MCF 10A (cell line): ENCODE measurements around the gene CEP350. TPM values are rescaled to one million over a fixed set of nuclear protein-coding genes. Genes with fewer than 3 reads are reported as not detected.

ENCODE experiments used
- Bru-seq: library from RNA; stranded (reverse); fragments of 400-500 nt; gene quantifications from one replicate; lab custom pipeline; 2021; lab: Mats Ljungman, UMichigan
- BruChase-seq, 2 experiments: library from RNA; stranded (reverse); fragments of 400-500 nt; gene quantifications; one replicate each; lab custom pipeline; 2021; lab: Mats Ljungman, UMichigan
- BruUV-seq: library from RNA; stranded (reverse); fragments of 400-500 nt; replicated peaks from 2 replicates; lab custom pipeline; 2021; lab: Mats Ljungman, UMichigan
- CTCF ChIA-PET: fragments of 300-600 bp; sonication (Branson Sonifier 250); formaldehyde crosslinking; extraction: SDS; loops from one replicate; lab custom pipeline; 2021; ENCODE audit warnings: antibody characterized with exemption, inconsistent platforms; lab: Yijun Ruan, JAX
- POLR2A ChIA-PET: fragments of 300-600, 350-650 bp; sonication (Branson Sonifier 250); formaldehyde crosslinking; extraction: SDS; loops from one replicate; lab custom pipeline; 2020; ENCODE audit warnings: antibody characterized with exemption, inconsistent platforms; lab: Yijun Ruan, JAX
- DNase-seq: peaks from one replicate; pipeline ENCODE4 v3.0.0-alpha.2; 2018; ENCODE audit not compliant: unreplicated experiment
- H3K27ac Mint-ChIP-seq: one replicate; pipeline ENCODE4 v1.8.0; 2022; ENCODE audit warnings: mild to moderate bottlenecking, low read depth, mixed read lengths; ENCODE audit not compliant: unreplicated experiment
- H3K27me3 Mint-ChIP-seq: one replicate; pipeline ENCODE4 v1.8.0; 2022; ENCODE audit warnings: mixed read lengths; ENCODE audit not compliant: insufficient read depth, unreplicated experiment
- H3K36me3 Mint-ChIP-seq: one replicate; pipeline ENCODE4 v1.8.0; 2022; ENCODE audit warnings: mild to moderate bottlenecking, moderate library complexity, mixed read lengths; ENCODE audit not compliant: insufficient read depth, unreplicated experiment
- H3K4me1 Mint-ChIP-seq: one replicate; pipeline ENCODE4 v1.8.0; 2022; ENCODE audit warnings: mixed read lengths; ENCODE audit not compliant: insufficient read depth, unreplicated experiment
- H3K4me3 Mint-ChIP-seq: one replicate; pipeline ENCODE4 v1.8.0; 2022; ENCODE audit warnings: mild to moderate bottlenecking, moderate library complexity, mixed read lengths; ENCODE audit not compliant: unreplicated experiment
- H3K9me3 Mint-ChIP-seq: one replicate; pipeline ENCODE4 v1.8.0; 2022; ENCODE audit warnings: mixed read lengths; ENCODE audit not compliant: unreplicated experiment
- CTCF ChIP-seq: fragments of 200-600 bp; IDR thresholded peaks from one replicate; pipeline ENCODE4 v1.8.0; 2022; ENCODE audit warnings: antibody characterized with exemption, mild to moderate bottlenecking; ENCODE audit not compliant: unreplicated experiment
- intact Hi-C: fragments of 100-400 bp; cut with micrococcal nuclease; formaldehyde crosslinking; loops from 2 replicates; pipeline ENCODE4 v1.14.1; 2022
- long read RNA-seq: library from polyadenylated mRNA; stranded (forward); transcript quantifications from one replicate; pipeline ENCODE4 v2.0.0, GENCODE V29; 2022
- total RNA-seq: library from RNA; stranded (reverse); gene quantifications from 2 replicates; pipeline ENCODE4 v1.2.3, GENCODE V29; 2022

CEP350 gene
- 54.3 and 56.4 TPM in 2 replicates for total RNA-seq
- Bru-seq, nascent RNA, result percentile 91 among the genes with signal in this experiment
- percentile 88 among the genes with signal in this experiment for BruChase-seq, experiment 1, labeled RNA remaining after a 6-hour chase
- percentile 91 among the genes with signal in this experiment for BruChase-seq, experiment 2, labeled RNA remaining after a 2-hour chase
- long read RNA-seq, partial matches to known transcripts, result 4 of 32 reads
- long read RNA-seq, other reads (novel, unspliced or antisense), result 28 of 32 reads

DNA sequence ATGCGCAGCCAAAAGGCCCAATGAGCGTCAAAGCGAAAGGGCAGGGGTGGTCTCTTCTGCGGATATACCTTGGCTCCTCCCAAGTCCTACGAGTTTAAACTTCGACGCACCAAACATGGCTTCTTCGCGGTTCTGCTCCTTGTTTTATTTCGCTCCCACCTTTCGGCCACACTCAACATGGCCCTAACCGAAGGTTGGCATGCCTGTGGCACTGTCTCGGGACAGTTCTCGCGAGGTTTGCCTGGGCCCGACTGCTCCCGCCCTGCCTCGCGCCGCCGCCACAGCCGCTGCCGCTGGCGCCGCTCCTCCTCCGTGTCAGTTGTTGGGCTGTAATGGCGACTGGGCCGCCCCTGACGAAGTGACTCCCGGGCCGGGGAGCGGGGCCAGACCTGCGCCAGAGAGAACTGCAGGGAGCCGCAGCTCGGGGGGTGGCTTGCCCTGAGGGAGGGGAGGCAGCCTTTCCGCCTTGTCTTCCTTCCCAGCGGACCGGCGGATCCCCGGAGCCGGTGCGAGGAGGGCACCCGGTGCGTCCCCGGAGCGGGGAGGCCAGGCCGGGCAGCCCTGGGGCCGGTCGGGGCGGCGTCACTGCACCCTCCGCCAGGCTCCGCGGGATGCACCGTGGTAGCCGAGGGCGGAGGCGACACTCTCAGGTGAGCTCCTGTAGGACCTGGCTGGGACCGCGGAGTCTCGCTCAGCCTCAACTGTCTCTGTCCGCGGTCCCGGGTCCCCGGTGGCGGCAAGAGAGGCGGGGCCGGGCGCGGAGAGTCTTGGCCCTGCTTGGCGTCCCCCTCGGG, at the start of gene CEP350:
TSS of gene CEP350 (plus strand) at position 318 of the 794 bp plus-strand sequence. CDS start 31,372 bp downstream, outside the sequence.
- Mint-ChIP-seq H3K4me3 (peak within 1 kb of the TSS; percentile 84), H3K27me3 (no peaks in the 10 kb centered on the region), H3K36me3 (peaks cover 6% of the 10 kb centered on the region), H3K4me1 (peaks cover 14% of the 10 kb centered on the region), H3K27ac (peak within 1 kb of the TSS; percentile 87), H3K9me3 (no peaks in the 10 kb centered on the region)
- DNase-seq, result peak; percentile 100
- TF ChIP-seq CTCF, result no peak
- ChIA-PET CTCF (interaction anchor here (0.5 to 2.7 kb wide), 5 partner anchors 11 to 105 kb away, joined by 3 to 9 read pairs (median 3); no protein-coding TSS in a partner anchor), POLR2A (interaction anchor here (0.5 to 5.9 kb wide), 39 partner anchors 10 to 1460 kb away, joined by 3 to 108 read pairs (median 4); partner anchors contain the start of genes ACBD6, QSOX1, TOR1AIP1 and TOR1AIP2)
- BruUV-seq, result no TSS peak
- intact Hi-C loops, result loop anchor here (1.0 to 5.0 kb wide), 4 partner anchors 72 to 213 kb away; partner anchors contain the start of genes QSOX1 and TOR1AIP1

GRCh38 chr1:179910934-179911333, 43.7 kb upstream of the CEP350 start:
- Mint-ChIP-seq H3K27ac (no peak overlapping the region), H3K4me3 (no peak overlapping the region), H3K27me3 (no peaks in the 10 kb centered on the region), H3K36me3 (peaks cover 99% of the 10 kb centered on the region), H3K4me1 (no peaks in the 10 kb centered on the region), H3K9me3 (no peaks in the 10 kb centered on the region)
- no TSS peak for BruUV-seq
- POLR2A ChIA-PET, result interaction anchor here (0.7 to 4.9 kb wide), 4 partner anchors 15 to 28 kb away, joined by 3 to 27 read pairs (median 4); no protein-coding TSS in a partner anchor
- TF ChIP-seq CTCF, result no peak
- intact Hi-C loops, result no loop called here
- no peak for DNase-seq
- CTCF ChIA-PET, result interaction anchor here (0.5 to 1.2 kb wide), 2 partner anchors 17 to 663 kb away, joined by 3 to 6 read pairs; no protein-coding TSS in a partner anchor

DNA sequence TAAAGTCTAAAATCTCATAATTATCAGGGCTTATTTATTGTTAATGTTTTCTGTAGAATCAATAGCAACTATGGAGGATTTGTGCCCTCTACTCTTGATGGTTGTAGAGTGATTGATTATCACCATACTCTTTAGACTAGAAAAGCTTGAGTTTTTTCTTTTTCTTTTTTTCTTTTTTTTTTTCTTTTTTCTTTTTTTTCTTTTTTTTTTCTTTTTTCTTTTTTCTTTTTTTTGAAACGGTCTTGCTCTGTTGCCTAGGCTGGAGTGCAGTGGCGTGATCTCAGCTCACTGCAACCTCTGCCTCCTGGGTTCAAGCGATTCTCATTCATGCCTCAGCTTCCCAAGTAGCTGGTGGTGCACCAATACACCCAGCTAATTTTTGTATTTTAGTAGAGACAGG, 42.8 kb upstream of the CEP350 start:
- ChIA-PET CTCF (interaction anchor here (0.6 to 1.2 kb wide), 5 partner anchors 10 to 21 kb away, joined by 3 to 4 read pairs (median 3); no protein-coding TSS in a partner anchor), POLR2A (interaction anchor here (0.7 to 4.9 kb wide), 4 partner anchors 14 to 1179 kb away, joined by 3 to 27 read pairs (median 4); no protein-coding TSS in a partner anchor)
- Mint-ChIP-seq H3K9me3 (no peaks in the 10 kb centered on the region), H3K4me1 (no peaks in the 10 kb centered on the region), H3K4me3 (no peak overlapping the region), H3K27me3 (no peaks in the 10 kb centered on the region), H3K36me3 (peaks cover 99% of the 10 kb centered on the region), H3K27ac (no peak overlapping the region)
- intact Hi-C loops, result no loop called here
- BruUV-seq, result no TSS peak
- TF ChIP-seq CTCF, result no peak
- no peak for DNase-seq
